GM12865 (cell line): ENCODE data around the gene PDE4D.

ENCODE experiments used
- DNase-seq: peaks from one replicate; pipeline ENCODE4 v3.0.0; 2010; ENCODE audit warnings: low read depth
- H3K4me3 ChIP-seq: 2 replicates; pipeline ENCODE4 v1.5.1; 2011; ENCODE audit warnings: mild to moderate bottlenecking, low read depth, low read length, control low read depth
- TF ChIP-seq, protein P1 (sequence below): IDR thresholded peaks from 2 replicates; pipeline ENCODE4 v1.5.1; 2011; ENCODE audit warnings: low read length, control low read depth, low read depth, inconsistent platforms; ENCODE audit not compliant: insufficient read depth; ENCODE audit errors: missing control alignments

Gene PDE4D

DNA sequence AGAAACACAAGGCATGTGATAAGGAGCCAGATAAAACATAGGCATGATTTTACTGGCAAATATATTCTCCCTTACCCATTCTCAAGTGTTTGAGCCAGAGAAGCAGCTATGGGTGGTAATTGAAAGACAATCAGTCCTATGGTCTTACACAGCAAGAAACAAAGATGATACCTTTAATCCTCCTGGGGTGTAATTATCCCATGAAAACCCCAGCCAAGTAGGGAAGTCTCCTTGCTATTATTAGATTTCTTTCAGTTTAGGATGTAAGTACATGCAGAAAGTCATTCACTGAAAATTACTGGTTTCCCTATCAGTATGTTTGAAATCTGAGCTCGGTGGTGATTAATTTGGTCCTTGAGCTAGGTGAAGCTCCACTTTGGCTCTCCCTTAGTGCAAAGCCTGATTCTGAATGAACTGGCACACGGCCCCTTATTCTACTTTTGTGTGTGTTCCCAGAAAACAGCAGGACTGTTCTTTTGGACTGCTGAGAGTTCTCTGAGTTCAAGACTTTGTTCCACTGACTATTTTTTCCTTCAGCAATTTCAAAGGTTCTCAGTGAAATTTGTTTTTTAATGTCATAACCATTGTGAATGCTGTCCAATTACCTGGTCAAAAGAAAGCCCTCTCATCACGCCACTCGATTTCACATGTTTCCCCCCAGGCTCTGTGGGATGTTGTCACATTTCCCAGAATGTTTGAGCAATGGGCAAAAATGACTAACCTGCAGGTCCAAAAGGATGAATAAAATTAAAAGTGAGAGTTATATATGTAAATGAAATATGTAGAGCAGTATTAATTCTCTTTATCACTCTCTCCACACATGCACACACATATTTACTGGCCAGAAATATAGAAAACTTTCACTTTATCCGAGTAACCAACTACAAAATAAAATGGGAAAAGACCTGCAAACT, 967.6 kb downstream of the PDE4D start:
- H3K4me3 ChIP-seq, result no peak overlapping the region
- TF ChIP-seq, protein P1, sequence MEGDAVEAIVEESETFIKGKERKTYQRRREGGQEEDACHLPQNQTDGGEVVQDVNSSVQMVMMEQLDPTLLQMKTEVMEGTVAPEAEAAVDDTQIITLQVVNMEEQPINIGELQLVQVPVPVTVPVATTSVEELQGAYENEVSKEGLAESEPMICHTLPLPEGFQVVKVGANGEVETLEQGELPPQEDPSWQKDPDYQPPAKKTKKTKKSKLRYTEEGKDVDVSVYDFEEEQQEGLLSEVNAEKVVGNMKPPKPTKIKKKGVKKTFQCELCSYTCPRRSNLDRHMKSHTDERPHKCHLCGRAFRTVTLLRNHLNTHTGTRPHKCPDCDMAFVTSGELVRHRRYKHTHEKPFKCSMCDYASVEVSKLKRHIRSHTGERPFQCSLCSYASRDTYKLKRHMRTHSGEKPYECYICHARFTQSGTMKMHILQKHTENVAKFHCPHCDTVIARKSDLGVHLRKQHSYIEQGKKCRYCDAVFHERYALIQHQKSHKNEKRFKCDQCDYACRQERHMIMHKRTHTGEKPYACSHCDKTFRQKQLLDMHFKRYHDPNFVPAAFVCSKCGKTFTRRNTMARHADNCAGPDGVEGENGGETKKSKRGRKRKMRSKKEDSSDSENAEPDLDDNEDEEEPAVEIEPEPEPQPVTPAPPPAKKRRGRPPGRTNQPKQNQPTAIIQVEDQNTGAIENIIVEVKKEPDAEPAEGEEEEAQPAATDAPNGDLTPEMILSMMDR, result no peak
- DNase-seq, result no peak

- TF ChIP-seq, protein P1, result no peak
Observed at GRCh38 chr5:58924306-58924705, 969.2 kb downstream of the PDE4D start.

DNA sequence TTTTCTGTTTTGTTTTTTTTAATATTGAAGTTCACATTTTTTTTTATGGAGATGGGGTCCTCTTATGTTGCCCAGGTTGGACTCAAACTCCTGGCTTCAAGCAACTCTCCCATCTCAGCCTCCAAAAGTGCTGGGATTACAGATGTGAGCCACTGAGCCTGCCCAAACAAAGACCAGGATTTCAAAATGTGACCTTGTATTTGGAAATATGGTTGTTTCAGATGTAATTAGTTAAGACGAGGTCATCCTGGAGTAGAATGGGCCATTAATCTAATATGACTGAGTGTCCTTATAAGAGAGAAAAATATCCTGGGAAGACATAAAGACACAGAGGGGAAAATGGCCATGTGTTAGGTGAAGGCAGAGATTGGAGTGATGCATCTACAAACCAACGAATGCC, 970.2 kb downstream of the PDE4D start:
- TF ChIP-seq, protein P1, result no peak
- no peak overlapping the region for H3K4me3 ChIP-seq
- no peak for DNase-seq

More at GRCh38 chr5:58924306-58924705, 969.2 kb downstream of the PDE4D start:
- no peak overlapping the region for H3K4me3 ChIP-seq
- DNase-seq, result no peak

- TF ChIP-seq, protein P1, result no peak
- H3K4me3 ChIP-seq, result no peak overlapping the region
Observed at GRCh38 chr5:58922461-58923171, 970.9 kb downstream of the PDE4D start.

DNA sequence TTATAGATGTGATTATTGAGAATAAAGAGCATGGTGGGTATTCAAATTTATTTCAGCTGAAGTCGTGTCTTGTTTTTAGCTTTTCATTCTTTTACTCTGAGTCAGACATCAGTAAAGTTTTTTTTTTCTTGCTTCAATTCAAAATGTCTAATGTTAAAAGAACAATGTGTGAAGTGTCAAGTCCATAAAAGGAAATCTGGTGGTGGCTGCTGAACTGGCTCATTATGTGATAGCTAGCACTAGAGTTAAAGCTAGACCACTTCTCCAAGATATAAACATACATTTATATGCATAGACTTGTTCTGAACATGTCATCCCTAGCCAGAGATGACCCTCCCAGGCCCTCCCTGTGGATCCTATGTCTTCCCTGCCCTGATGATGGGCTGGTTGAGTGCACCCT, 972.4 kb downstream of the PDE4D start:
- TF ChIP-seq, protein P1, result no peak
- no peak for DNase-seq
- no peak overlapping the region for H3K4me3 ChIP-seq

More at GRCh38 chr5:58922461-58923171, 970.9 kb downstream of the PDE4D start:
- DNase-seq, result no peak

- DNase-seq, result no peak
- no peak overlapping the region for H3K4me3 ChIP-seq
- TF ChIP-seq, protein P1, result no peak
Observed at GRCh38 chr5:58919833-58920232, 973.7 kb downstream of the PDE4D start.
